Ovary (tissue), 9 donors: Measurements from ENCODE around the gene TNNC1. TPM values are rescaled to one million over a fixed set of nuclear protein-coding genes. Genes with fewer than 3 reads are reported as not detected.

Experiments used
- DNase-seq, 5 donors: peaks; one replicate each; pipeline ENCODE4 v3.0.0-alpha.2; 2019 to 2020
- H3K27ac ChIP-seq, 2 donors: fragments of 200-600 bp; one replicate each; pipeline versions ENCODE4 v1.5.1 to v1.8.0; 2019 to 2022
- H3K27me3 ChIP-seq: fragments of 200-600 bp; one replicate; pipeline ENCODE4 v1.8.0; 2022
- H3K36me3 ChIP-seq: fragments of 200-600 bp; sonication (generic); one replicate; pipeline ENCODE4 v1.5.1; 2019
- H3K4me1 ChIP-seq: one replicate; pipeline ENCODE4 v1.8.1; 2013; ENCODE audit warnings: mild to moderate bottlenecking, moderate library complexity; ENCODE audit not compliant: insufficient read depth
- H3K4me3 ChIP-seq: fragments of 200-600 bp; sonication (generic); one replicate; pipeline ENCODE4 v1.5.1; 2017
- H3K9me3 ChIP-seq, 2 donors: fragments of 200-600 bp in 1 of 2; sonication (generic) in 1 of 2; one replicate each; pipeline versions ENCODE4 v1.5.1 to v1.8.1; 2013 to 2019; ENCODE audit warnings: mild to moderate bottlenecking in 1 of 2, moderate library complexity in 1 of 2
- CTCF ChIP-seq, 3 donors: fragments of 450-650 bp in 2 of 3; fragments of 200-600 bp in 1 of 3; IDR thresholded peaks; one replicate each; pipeline versions ENCODE4 v1.5.1 to v1.8.0; 2016 to 2022; ENCODE audit warnings: antibody characterized with exemption in 3 of 3, mild to moderate bottlenecking in 1 of 3
- EP300 ChIP-seq: sonication (generic); formaldehyde crosslinking; IDR thresholded peaks from one replicate; pipeline ENCODE4 v1.6.1; 2017; ENCODE audit warnings: antibody characterized with exemption
- POLR2A ChIP-seq: fragments of 450-650 bp; IDR thresholded peaks from one replicate; pipeline ENCODE4 v1.6.1; 2017; ENCODE audit warnings: antibody characterized with exemption, mild to moderate bottlenecking, moderate library complexity
- whole genome bisulfite sequencing, 3 donors: extraction: QIAGEN DNeasy Blood & Tissue Kit in 1 of 3; methylation state at CpG; one replicate each; pipeline versions ENCODE4 v1.1.5 to v1.1.7; 2013 to 2017; 5-methylcytosine and 5-hydroxymethylcytosine counted together
- intact Hi-C, 4 donors: fragments of 100-400 bp; cut with DNase I; formaldehyde crosslinking; loops; one replicate each; pipeline versions ENCODE4 v1.11.0 to v1.15.1; 2022 to 2023
- polyA plus RNA-seq, 2 donors: library from polyadenylated mRNA; stranded (reverse); fragments of 200-250 nt in 1 of 2; fragments of 350-450 nt in 1 of 2; fragmentation: Illumina TruSeq in 1 of 2; extraction: RNeasy Lipid Tissue Mini Kit (QIAGEN cat#74804) in 1 of 2; gene quantifications; one replicate each; pipeline ENCODE4 v1.2.3, GENCODE V29; 2013 to 2014
- total RNA-seq, 7 donors: library from RNA; depleted of rRNA in 2 of 7; stranded (reverse); fragments of >200 nt in 2 of 7; fragmentation: NEBNext Ultra II Directional in 3 of 7; extraction: Animal tissue kit (Norgen Biotek cat#: 25700) in 3 of 7; gene quantifications; one replicate each; pipeline versions ENCODE4 v1.1.0 to v1.2.4, GENCODE V29; 2016 to 2023
- donor health status: DM: no; HTN: no; CAD: no; lungs with moderate emphysema.
- donor health status: DM: no; HTN: no; CAD: no.
- donor health status: Bipolar disorder and iron deficiency.
- donor health status: DM: yes; HTN: yes; CAD: no.
- donor health status: DM: no; HTN: no; CAD: no.
- donor health status: DM: yes; HTN: yes; CAD: no.

The TNNC1 gene
- total and polyA plus RNA-seq, 9 donors, result 0.31 to 2.3 (median 1.0) TPM

- H3K9me3 ChIP-seq, result no peaks in the 10 kb centered on the region
- intact Hi-C loops, result no loop called here
- DNase-seq, result no peak
- WGBS, 3 donors, result 88 to 97% (median 94%) methylated on average over 6 to 7 of the region's 7 CpGs
- H3K4me3 ChIP-seq, result no peak overlapping the region
- H3K27me3 ChIP-seq, result no peaks in the 10 kb centered on the region
- H3K4me1 ChIP-seq, result no peaks in the 10 kb centered on the region
- no peak overlapping the region for H3K27ac ChIP-seq
- no peaks in the 10 kb centered on the region for H3K36me3 ChIP-seq
- TF ChIP-seq POLR2A (no peak), EP300 (no peak), CTCF (IDR thresholded peaks at IDR 0.05) (no peak)
Observed at GRCh38 chr3:52493232-52494017, 39.6 kb upstream of the TNNC1 start.

GRCh38 chr3:52492059-52492458 is 38.2 kb upstream of the TNNC1 start:
- Histone ChIP-seq H3K4me1 (no peaks in the 10 kb centered on the region), H3K36me3 (peaks cover 2% of the 10 kb centered on the region)

GRCh38 chr3:52490939-52491526 is 37.2 kb upstream of the TNNC1 start:
- WGBS, 3 donors, result 80 to 86% (median 86%) methylated on average over 19 to 23 of the region's 23 CpGs
- H3K27me3 ChIP-seq, result no peaks in the 10 kb centered on the region
- H3K4me3 ChIP-seq, result no peak overlapping the region
- no peak overlapping the region for H3K27ac ChIP-seq
- H3K4me1 ChIP-seq, result no peaks in the 10 kb centered on the region
- intact Hi-C loops, result no loop called here
- no peaks in the 10 kb centered on the region for H3K9me3 ChIP-seq
- peaks cover 2% of the 10 kb centered on the region for H3K36me3 ChIP-seq
- TF ChIP-seq EP300 (no peak), CTCF (IDR thresholded peaks at IDR 0.05) (no peak), POLR2A (no peak)
- no peak for DNase-seq

More at GRCh38 chr3:52492059-52492458, 38.2 kb upstream of the TNNC1 start:
- Histone ChIP-seq H3K27ac (no peak overlapping the region), H3K27me3 (no peaks in the 10 kb centered on the region), H3K9me3 (no peaks in the 10 kb centered on the region), H3K4me3 (no peak overlapping the region)
- no peak for DNase-seq
- TF ChIP-seq POLR2A (no peak), CTCF (IDR thresholded peaks at IDR 0.05) (no peak), EP300 (no peak)
- intact Hi-C loops, result no loop called here
- 86 to 88% (median 86%) methylated on average over 19 to 21 of the region's 21 CpGs for WGBS, 3 donors

- 82 to 89% (median 84%) methylated on average over 21 to 22 of the region's 22 CpGs for WGBS, 3 donors
- H3K27me3 ChIP-seq, result no peaks in the 10 kb centered on the region
- TF ChIP-seq EP300 (no peak), POLR2A (no peak), CTCF (IDR thresholded peaks at IDR 0.05) (no peak)
- no peak overlapping the region for H3K27ac ChIP-seq
- H3K4me3 ChIP-seq, result no peak overlapping the region
- intact Hi-C loops, result no loop called here
- H3K9me3 ChIP-seq, result no peaks in the 10 kb centered on the region
- H3K4me1 ChIP-seq, result peaks cover 4% of the 10 kb centered on the region
- no peak for DNase-seq
- peaks cover 2% of the 10 kb centered on the region for H3K36me3 ChIP-seq
Observed at GRCh38 chr3:52490035-52490938, 36.4 kb upstream of the TNNC1 start.
